ENCODE data around the gene PRR36. TPM values are rescaled to one million over a fixed set of nuclear protein-coding genes. Genes with fewer than 3 reads are reported as not detected.

The PRR36 gene
- total RNA-seq, 2 experiments from 2014 or later, result 0.17 TPM; not detected in 1

- no peak for TF ChIP-seq EZH2phosphoT487 (IDR thresholded peaks at IDR 0.05; ENCODE audit: borderline replicate concordance, low read depth, low read length)
- TF ChIP-seq CTCF (conservative IDR thresholded peaks at IDR 0.05; ENCODE audit: low read length), result no peak
- Histone ChIP-seq H3K27ac (ENCODE audit: low read depth, low read length, poor library complexity, severe bottlenecking) (no peak overlapping the region), H2AFZ (ENCODE audit: low read length) (no peak overlapping the region), H3K4me1 (ENCODE audit: insufficient read depth, low read length, poor library complexity, severe bottlenecking) (peaks cover 40% of the 10 kb centered on the region), H3K79me2 (ENCODE audit: insufficient read depth, low read depth, low read length) (no peaks in the 10 kb centered on the region), H4K20me1 (ENCODE audit: insufficient read depth, low read length) (no peaks in the 10 kb centered on the region), H3K4me2 (ENCODE audit: low read length) (peak overlapping the region; percentile 39; the same call in 1 of the 2 replicates), H3K36me3 (ENCODE audit: insufficient read depth, low read length) (no peaks in the 10 kb centered on the region), H3K9me3 (ENCODE audit: low read length) (no peaks in the 10 kb centered on the region), H3K4me3 (ENCODE audit: low read depth, low read length, poor library complexity, severe bottlenecking) (no peak overlapping the region), H3K9me2 (ENCODE audit: insufficient read depth, low read length) (no peaks in the 10 kb centered on the region)
- BruUV-seq (replicated peaks), result no TSS peak
- ChIA-PET CTCF (ENCODE audit: unreplicated experiment) (no interaction called here), POLR2A (interaction anchor here (0.6 kb wide), 1 partner anchor 88 kb away, joined by 4 read pairs; no protein-coding TSS in a partner anchor)
- intact Hi-C loops (cut with micrococcal nuclease; ENCODE audit: unreplicated experiment), result no loop called here
- DNase-seq (ENCODE audit: low spot score), result no peak
Observed at GRCh38 chr19:7872306-7873204, 1.6 kb downstream of the PRR36 start.

- H3K27ac ChIP-seq (ENCODE audit: low read depth, low read length, poor library complexity, severe bottlenecking), result peak overlapping the region; percentile 39
- peak overlapping the region; percentile 4 for H3K4me3 ChIP-seq (ENCODE audit: low read depth, low read length, poor library complexity, severe bottlenecking)
- ChIA-PET CTCF (ENCODE audit: unreplicated experiment) (no interaction called here), POLR2A (interaction anchor here (0.6 kb wide), 1 partner anchor 89 kb away, joined by 4 read pairs; no protein-coding TSS in a partner anchor)
- H4K20me1 ChIP-seq (ENCODE audit: insufficient read depth, low read length), result no peaks in the 10 kb centered on the region
- no peaks in the 10 kb centered on the region for H3K79me2 ChIP-seq (ENCODE audit: insufficient read depth, low read depth, low read length)
- intact Hi-C loops (cut with micrococcal nuclease; ENCODE audit: unreplicated experiment), result loop anchor here (2.0 kb wide), 1 partner anchor 49 kb away; the partner anchor contains the start of gene SNAPC2
- H2AFZ ChIP-seq (ENCODE audit: low read length), result peak overlapping the region; percentile 19; the same call in 1 of the 2 replicates
- peak; percentile 84 for DNase-seq (ENCODE audit: low spot score)
- peaks cover 40% of the 10 kb centered on the region for H3K4me1 ChIP-seq (ENCODE audit: insufficient read depth, low read length, poor library complexity, severe bottlenecking)
- TF ChIP-seq CTCF (conservative IDR thresholded peaks at IDR 0.05; ENCODE audit: low read length), result no peak
- TF ChIP-seq EZH2phosphoT487 (IDR thresholded peaks at IDR 0.05; ENCODE audit: borderline replicate concordance, low read depth, low read length), result no peak
- H3K36me3 ChIP-seq (ENCODE audit: insufficient read depth, low read length), result no peaks in the 10 kb centered on the region
- BruUV-seq (replicated peaks), result no TSS peak
- peak overlapping the region; percentile 39 for H3K4me2 ChIP-seq (ENCODE audit: low read length)
- H3K9me2 ChIP-seq (ENCODE audit: insufficient read depth, low read length), result no peaks in the 10 kb centered on the region
- H3K9me3 ChIP-seq (ENCODE audit: low read length), result no peaks in the 10 kb centered on the region
Observed at GRCh38 chr19:7871437-7872305, 2.5 kb downstream of the PRR36 start.

Data from OCI-LY7 (cell line).